Uterus (tissue), 4 donors: Measurements from ENCODE around the gene ARSG. TPM values are rescaled to one million over a fixed set of nuclear protein-coding genes. Genes with fewer than 3 reads are reported as not detected.

Source experiments
- DNase-seq, 2 donors: peaks; one replicate each; pipeline ENCODE4 v3.0.0-alpha.2; 2019 to 2020
- H3K27ac ChIP-seq, 2 donors: fragments of 200-600 bp; sonication (generic); 1 replicate in 1 of 2; 2 replicates in 1 of 2; pipeline ENCODE4 v1.5.1; 2016 to 2018
- H3K27me3 ChIP-seq, 2 donors: fragments of 200-600 bp; sonication (generic); one replicate each; pipeline ENCODE4 v1.5.1; 2018 to 2019; ENCODE audit warnings: control low read depth in 1 of 2
- H3K36me3 ChIP-seq, 2 donors: fragments of 200-600 bp; sonication (generic); one replicate each; pipeline ENCODE4 v1.5.1; 2019; ENCODE audit warnings: control low read depth in 1 of 2
- H3K4me1 ChIP-seq, 2 donors: fragments of 200-600 bp; sonication (generic); one replicate each; pipeline ENCODE4 v1.5.1; 2018 to 2019; ENCODE audit warnings: control low read depth in 1 of 2
- H3K4me3 ChIP-seq, 2 donors: fragments of 200-600 bp; sonication (generic); 1 replicate in 1 of 2; 2 replicates in 1 of 2; pipeline ENCODE4 v1.5.1; 2018 to 2019; ENCODE audit warnings: mild to moderate bottlenecking in 1 of 2
- H3K9me3 ChIP-seq, 2 donors: fragments of 200-600 bp; sonication (generic); one replicate each; pipeline ENCODE4 v1.5.1; 2019; ENCODE audit warnings: control low read depth in 1 of 2
- CTCF ChIP-seq, 4 experiments: fragments of 200-600 bp in 2 of 4; fragments of 450-650 bp in 2 of 4; sonication (generic) in 2 of 4; IDR thresholded peaks; one replicate each; pipeline ENCODE4 v1.5.1; 2016 to 2019; ENCODE audit warnings: antibody characterized with exemption in 4 of 4, mild to moderate bottlenecking in 2 of 4, moderate library complexity in 1 of 4
- POLR2A ChIP-seq, 2 donors: fragments of 450-650 bp; IDR thresholded peaks; one replicate each; pipeline ENCODE4 v1.6.1; 2016; ENCODE audit warnings: antibody characterized with exemption in 2 of 2, mild to moderate bottlenecking in 1 of 2, moderate library complexity in 1 of 2
- intact Hi-C: fragments of 100-400 bp; cut with DNase I; formaldehyde crosslinking; loops from one replicate; pipeline ENCODE4 v1.15.1; 2023; ENCODE audit warnings: low total_unique reads
- total RNA-seq, 4 donors: library from RNA; depleted of rRNA in 3 of 4; stranded (reverse); fragments of >200 nt in 3 of 4; gene quantifications; one replicate each; pipeline versions ENCODE4 v1.1.0 to v1.2.4, GENCODE V29; 2014 to 2023
- donor health status: DM: yes; HTN: yes; CAD: no.

The ARSG gene
- total RNA-seq, 4 donors from 2014 or later = 0.59 to 6.4 (median 5.7) TPM

GRCh38 chr17:68297195-68297594 lies 5.9 kb downstream of the ARSG start:
- no peak overlapping the region for H3K27ac ChIP-seq
- H3K27me3 ChIP-seq = no peaks in the 10 kb centered on the region

GRCh38 chr17:68298601-68299000 lies 7.3 kb downstream of the ARSG start:
- DNase-seq = no peak
- TF ChIP-seq POLR2A (IDR thresholded peaks at IDR 0.05) (no peak), CTCF (IDR thresholded peaks at IDR 0.05) (no peak)
- no peaks in the 10 kb centered on the region for H3K27me3 ChIP-seq
- no peak overlapping the region for H3K27ac ChIP-seq
- H3K4me1 ChIP-seq = no peaks in the 10 kb centered on the region
- intact Hi-C loops = no loop called here
- no peaks in the 10 kb centered on the region for H3K36me3 ChIP-seq
- H3K4me3 ChIP-seq = no peak overlapping the region
- H3K9me3 ChIP-seq = no peaks in the 10 kb centered on the region

More at GRCh38 chr17:68297195-68297594, 5.9 kb downstream of the ARSG start:
- Histone ChIP-seq H3K4me3 (no peak overlapping the region), H3K36me3 (no peaks in the 10 kb centered on the region), H3K9me3 (no peaks in the 10 kb centered on the region), H3K4me1 (peaks cover 0 to 4% of the 10 kb centered on the region in 2 donors)
- intact Hi-C loops = no loop called here
- TF ChIP-seq POLR2A (IDR thresholded peaks at IDR 0.05) (no peak), CTCF (IDR thresholded peaks at IDR 0.05) (no peak)
- DNase-seq = no peak

GRCh38 chr17:68299817-68300216 lies 8.5 kb downstream of the ARSG start:
- no peak for TF ChIP-seq CTCF (IDR thresholded peaks at IDR 0.05)
- no peak for TF ChIP-seq POLR2A (IDR thresholded peaks at IDR 0.05)
- H3K36me3 ChIP-seq = no peaks in the 10 kb centered on the region
- intact Hi-C loops = no loop called here

GRCh38 chr17:68301438-68301959 lies 10.2 kb downstream of the ARSG start:
- Histone ChIP-seq H3K4me3 (no peak overlapping the region), H3K36me3 (no peaks in the 10 kb centered on the region), H3K4me1 (no peaks in the 10 kb centered on the region), H3K27me3 (no peaks in the 10 kb centered on the region), H3K27ac (no peak overlapping the region), H3K9me3 (no peaks in the 10 kb centered on the region)
- intact Hi-C loops = no loop called here
- no peak for TF ChIP-seq POLR2A (IDR thresholded peaks at IDR 0.05)
- no peak for TF ChIP-seq CTCF (IDR thresholded peaks at IDR 0.05)
- DNase-seq = no peak

More at GRCh38 chr17:68299817-68300216, 8.5 kb downstream of the ARSG start:
- DNase-seq = no peak
- Histone ChIP-seq H3K27ac (no peak overlapping the region), H3K9me3 (no peaks in the 10 kb centered on the region), H3K4me1 (no peaks in the 10 kb centered on the region), H3K27me3 (no peaks in the 10 kb centered on the region), H3K4me3 (no peak overlapping the region)

GRCh38 chr17:68302066-68302564 lies 10.8 kb downstream of the ARSG start:
- no peak for TF ChIP-seq POLR2A (IDR thresholded peaks at IDR 0.05)
- no peak for TF ChIP-seq CTCF (IDR thresholded peaks at IDR 0.05)
- H3K36me3 ChIP-seq = no peaks in the 10 kb centered on the region
- no peaks in the 10 kb centered on the region for H3K9me3 ChIP-seq
- no peak overlapping the region for H3K27ac ChIP-seq
- no peak overlapping the region for H3K4me3 ChIP-seq
- no peaks in the 10 kb centered on the region for H3K4me1 ChIP-seq
- intact Hi-C loops = no loop called here
- no peaks in the 10 kb centered on the region for H3K27me3 ChIP-seq
- no peak for DNase-seq
